NT2/D1 (cell line): ENCODE results near the gene PHLDB1.
"Not testable (repeated sequence)": the region's sequence is repeated elsewhere in the genome, so short reads cannot be mapped to it uniquely, and the experiment has no call there.

Experiments
- DNase-seq: peaks from one replicate; pipeline ENCODE4 v3.0.0-alpha.2; 2011; ENCODE audit warnings: low read depth, low spot score
- H3K27me3 ChIP-seq: 2 replicates; pipeline ENCODE4 v1.6.0; 2011; ENCODE audit warnings: mild to moderate bottlenecking; ENCODE audit not compliant: insufficient read length, insufficient read depth
- H3K36me3 ChIP-seq: 2 replicates; pipeline ENCODE4 v1.6.1; 2011; ENCODE audit warnings: mild to moderate bottlenecking, low read length, mixed read lengths; ENCODE audit not compliant: insufficient read depth, insufficient read length
- H3K4me1 ChIP-seq: 2 replicates; pipeline ENCODE4 v1.5.1; 2011; ENCODE audit not compliant: insufficient read depth, insufficient read length
- H3K4me3 ChIP-seq: 2 replicates; pipeline ENCODE4 v1.5.1; 2011; ENCODE audit warnings: low read depth; ENCODE audit not compliant: insufficient read length
- H3K9ac ChIP-seq: 2 replicates; pipeline ENCODE4 v1.6.0; 2011; ENCODE audit warnings: low read depth; ENCODE audit not compliant: insufficient read length
- H3K9me3 ChIP-seq: 2 replicates; pipeline ENCODE4 v1.5.1; 2011; ENCODE audit warnings: mild to moderate bottlenecking, low read length; ENCODE audit not compliant: insufficient read depth
- SUZ12 ChIP-seq: IDR thresholded peaks from 2 replicates; pipeline ENCODE4 v1.6.1; 2011; ENCODE audit not compliant: insufficient read length, insufficient read depth; ENCODE audit errors: extremely low read depth
- YY1 ChIP-seq: IDR thresholded peaks from 2 replicates; pipeline ENCODE4 v1.6.1; 2011; ENCODE audit not compliant: insufficient read length, insufficient read depth
- ZNF274 ChIP-seq: IDR thresholded peaks from 2 replicates; pipeline ENCODE4 v1.6.1; 2011; ENCODE audit warnings: mild to moderate bottlenecking, low read depth, low read length

The PHLDB1 gene

GRCh38 chr11:118596224-118597146 lies 10.9 kb upstream of the PHLDB1 start:
- H3K9ac ChIP-seq, result no peak overlapping the region
- no peak overlapping the region for H3K4me3 ChIP-seq
- no peaks in the 10 kb centered on the region for H3K27me3 ChIP-seq
- H3K9me3 ChIP-seq, result no peaks in the 10 kb centered on the region
- H3K36me3 ChIP-seq, result peaks cover 76% of the 10 kb centered on the region
- TF ChIP-seq YY1 (no peak), ZNF274 (no peak), SUZ12 (no peak)
- H3K4me1 ChIP-seq, result no peaks in the 10 kb centered on the region
- no peak for DNase-seq

GRCh38 chr11:118597556-118597955 lies 9.9 kb upstream of the PHLDB1 start:
- Histone ChIP-seq H3K4me3 (no peak overlapping the region), H3K36me3 (peaks cover 78% of the 10 kb centered on the region), H3K4me1 (no peaks in the 10 kb centered on the region), H3K9me3 (no peaks in the 10 kb centered on the region), H3K9ac (no peak overlapping the region), H3K27me3 (no peaks in the 10 kb centered on the region)
- TF ChIP-seq YY1 (no peak), ZNF274 (no peak), SUZ12 (no peak)
- no peak for DNase-seq

- peaks cover 18% of the 10 kb centered on the region for H3K4me1 ChIP-seq
- TF ChIP-seq ZNF274 (no peak), YY1 (no peak), SUZ12 (no peak)
- no peaks in the 10 kb centered on the region for H3K9me3 ChIP-seq
- peaks cover 20% of the 10 kb centered on the region for H3K27me3 ChIP-seq
- H3K4me3 ChIP-seq, result no peak overlapping the region
- peaks cover 46% of the 10 kb centered on the region for H3K36me3 ChIP-seq
- H3K9ac ChIP-seq, result no peak overlapping the region
- no peak for DNase-seq
These were observed 5.1 kb upstream of the PHLDB1 start for GRCh38 chr11:118602331-118602730.

GRCh38 chr11:118603709-118604108 lies 3.7 kb upstream of the PHLDB1 start:
- Histone ChIP-seq H3K27me3 (peaks cover 33% of the 10 kb centered on the region), H3K4me1 (peaks cover 19% of the 10 kb centered on the region), H3K36me3 (peaks cover 37% of the 10 kb centered on the region)
- H3K4me3 ChIP-seq, H3K9me3 ChIP-seq, H3K9ac ChIP-seq, DNase-seq: not testable (repeated sequence)

GRCh38 chr11:118604566-118604965 lies 2.8 kb upstream of the PHLDB1 start:
- Histone ChIP-seq H3K9me3 (no peaks in the 10 kb centered on the region), H3K4me3 (no peak overlapping the region), H3K27me3 (peaks cover 42% of the 10 kb centered on the region), H3K9ac (no peak overlapping the region), H3K4me1 (peaks cover 22% of the 10 kb centered on the region), H3K36me3 (peaks cover 35% of the 10 kb centered on the region)
- TF ChIP-seq ZNF274 (no peak), YY1 (no peak), SUZ12 (no peak)
- no peak for DNase-seq

GRCh38 chr11:118605116-118605867 lies 2.1 kb upstream of the PHLDB1 start:
- peaks cover 49% of the 10 kb centered on the region for H3K27me3 ChIP-seq
- no peak overlapping the region for H3K9ac ChIP-seq
- H3K9me3 ChIP-seq, result no peaks in the 10 kb centered on the region
- TF ChIP-seq YY1 (no peak), ZNF274 (no peak), SUZ12 (no peak)
- H3K36me3 ChIP-seq, result peaks cover 28% of the 10 kb centered on the region
- peaks cover 22% of the 10 kb centered on the region for H3K4me1 ChIP-seq
- no peak for DNase-seq
- no peak overlapping the region for H3K4me3 ChIP-seq

- Histone ChIP-seq H3K9ac (no peak overlapping the region), H3K4me3 (no peak overlapping the region), H3K36me3 (peaks cover 20% of the 10 kb centered on the region), H3K9me3 (no peaks in the 10 kb centered on the region), H3K27me3 (peaks cover 59% of the 10 kb centered on the region), H3K4me1 (peaks cover 22% of the 10 kb centered on the region)
- DNase-seq, result no peak
- TF ChIP-seq SUZ12 (no peak), ZNF274 (no peak), YY1 (no peak)
These were observed 1.1 kb upstream of the PHLDB1 start for GRCh38 chr11:118606157-118606843.
